Neuron (in vitro differentiated cells): ENCODE data around the gene CHN2.

Experiments
- H2AFZ ChIP-seq: one replicate; pipeline ENCODE4 v1.6.1; 2013; ENCODE audit warnings: low read depth, mild to moderate bottlenecking, inconsistent platforms, low read length, moderate library complexity
- H3K27me3 ChIP-seq: one replicate; pipeline ENCODE4 v1.6.1; 2013; ENCODE audit warnings: low read length; ENCODE audit not compliant: insufficient read depth
- H3K36me3 ChIP-seq: one replicate; pipeline ENCODE4 v1.6.1; 2013; ENCODE audit warnings: low read length; ENCODE audit not compliant: insufficient read depth
- H3K4me1 ChIP-seq: one replicate; pipeline ENCODE4 v1.6.1; 2013; ENCODE audit warnings: low read length; ENCODE audit not compliant: insufficient read depth
- H3K4me3 ChIP-seq: 2 replicates; pipeline ENCODE4 v1.5.1; 2013; ENCODE audit warnings: mild to moderate bottlenecking, low read length, moderate library complexity
- H3K9me3 ChIP-seq: one replicate; pipeline ENCODE4 v1.6.1; 2013; ENCODE audit warnings: low read length

Gene CHN2

GRCh38 chr7:29214056-29214455, 19.5 kb downstream of the CHN2 start:
- no peaks in the 10 kb centered on the region for H3K4me1 ChIP-seq
- H3K36me3 ChIP-seq = no peaks in the 10 kb centered on the region
- H3K9me3 ChIP-seq = no peaks in the 10 kb centered on the region
- H3K27me3 ChIP-seq = peaks cover 2% of the 10 kb centered on the region
- H3K4me3 ChIP-seq = no peak overlapping the region
- no peak overlapping the region for H2AFZ ChIP-seq

GRCh38 chr7:29214816-29215215, 20.2 kb downstream of the CHN2 start:
- Histone ChIP-seq H3K9me3 (no peaks in the 10 kb centered on the region), H3K4me1 (no peaks in the 10 kb centered on the region), H2AFZ (no peak overlapping the region), H3K4me3 (no peak overlapping the region), H3K27me3 (peaks cover 2% of the 10 kb centered on the region), H3K36me3 (no peaks in the 10 kb centered on the region)

GRCh38 chr7:29216128-29216527, 21.6 kb downstream of the CHN2 start:
- Histone ChIP-seq H2AFZ (no peak overlapping the region), H3K4me1 (no peaks in the 10 kb centered on the region), H3K27me3 (peaks cover 2% of the 10 kb centered on the region), H3K9me3 (no peaks in the 10 kb centered on the region), H3K36me3 (no peaks in the 10 kb centered on the region), H3K4me3 (no peak overlapping the region)

GRCh38 chr7:29217113-29217512, 22.5 kb downstream of the CHN2 start:
- peaks cover 2% of the 10 kb centered on the region for H3K27me3 ChIP-seq
- no peak overlapping the region for H3K4me3 ChIP-seq
- no peaks in the 10 kb centered on the region for H3K4me1 ChIP-seq
- no peaks in the 10 kb centered on the region for H3K36me3 ChIP-seq
- no peak overlapping the region for H2AFZ ChIP-seq
- H3K9me3 ChIP-seq = no peaks in the 10 kb centered on the region

GRCh38 chr7:29224726-29225125, 30.2 kb downstream of the CHN2 start:
- Histone ChIP-seq H3K36me3 (no peaks in the 10 kb centered on the region), H3K4me1 (no peaks in the 10 kb centered on the region), H3K9me3 (no peaks in the 10 kb centered on the region), H2AFZ (no peak overlapping the region), H3K27me3 (no peaks in the 10 kb centered on the region), H3K4me3 (no peak overlapping the region)

GRCh38 chr7:29228289-29229011, 33.9 kb downstream of the CHN2 start:
- H3K4me1 ChIP-seq = peaks cover 6% of the 10 kb centered on the region
- H3K4me3 ChIP-seq = no peak overlapping the region
- no peaks in the 10 kb centered on the region for H3K36me3 ChIP-seq
- H2AFZ ChIP-seq = no peak overlapping the region
- no peaks in the 10 kb centered on the region for H3K9me3 ChIP-seq
- no peaks in the 10 kb centered on the region for H3K27me3 ChIP-seq

GRCh38 chr7:29229066-29229465, 34.5 kb downstream of the CHN2 start:
- no peak overlapping the region for H2AFZ ChIP-seq
- no peak overlapping the region for H3K4me3 ChIP-seq
- no peaks in the 10 kb centered on the region for H3K9me3 ChIP-seq
- H3K36me3 ChIP-seq = no peaks in the 10 kb centered on the region
- H3K4me1 ChIP-seq = peaks cover 6% of the 10 kb centered on the region
- H3K27me3 ChIP-seq = no peaks in the 10 kb centered on the region

GRCh38 chr7:29229946-29230345, 35.4 kb downstream of the CHN2 start:
- Histone ChIP-seq H3K9me3 (no peaks in the 10 kb centered on the region), H3K4me3 (no peak overlapping the region), H3K27me3 (no peaks in the 10 kb centered on the region), H3K36me3 (no peaks in the 10 kb centered on the region), H3K4me1 (peaks cover 6% of the 10 kb centered on the region), H2AFZ (no peak overlapping the region)

- no peaks in the 10 kb centered on the region for H3K36me3 ChIP-seq
- no peaks in the 10 kb centered on the region for H3K9me3 ChIP-seq
- H3K4me1 ChIP-seq = peaks cover 6% of the 10 kb centered on the region
- H3K27me3 ChIP-seq = no peaks in the 10 kb centered on the region
- H3K4me3 ChIP-seq = no peak overlapping the region
- no peak overlapping the region for H2AFZ ChIP-seq
These were observed 36.3 kb downstream of the CHN2 start for GRCh38 chr7:29230871-29231345.

GRCh38 chr7:29231671-29232232, 37.2 kb downstream of the CHN2 start:
- no peaks in the 10 kb centered on the region for H3K9me3 ChIP-seq
- no peak overlapping the region for H2AFZ ChIP-seq
- no peaks in the 10 kb centered on the region for H3K27me3 ChIP-seq
- no peak overlapping the region for H3K4me3 ChIP-seq
- H3K4me1 ChIP-seq = peaks cover 6% of the 10 kb centered on the region
- H3K36me3 ChIP-seq = no peaks in the 10 kb centered on the region

GRCh38 chr7:29234438-29234837, 39.9 kb downstream of the CHN2 start:
- Histone ChIP-seq H3K4me1 (peaks cover 8% of the 10 kb centered on the region), H3K27me3 (no peaks in the 10 kb centered on the region)

GRCh38 chr7:29236071-29236580, 41.6 kb downstream of the CHN2 start:
- peaks cover 8% of the 10 kb centered on the region for H3K4me1 ChIP-seq
- H3K9me3 ChIP-seq = no peaks in the 10 kb centered on the region
- no peaks in the 10 kb centered on the region for H3K27me3 ChIP-seq
- H3K4me3 ChIP-seq = no peak overlapping the region
- no peak overlapping the region for H2AFZ ChIP-seq
- H3K36me3 ChIP-seq = no peaks in the 10 kb centered on the region

More at GRCh38 chr7:29234438-29234837, 39.9 kb downstream of the CHN2 start:
- H2AFZ ChIP-seq = no peak overlapping the region
- H3K9me3 ChIP-seq = no peaks in the 10 kb centered on the region
- no peak overlapping the region for H3K4me3 ChIP-seq
- H3K36me3 ChIP-seq = no peaks in the 10 kb centered on the region

- Histone ChIP-seq H3K4me1 (peaks cover 7% of the 10 kb centered on the region), H3K9me3 (no peaks in the 10 kb centered on the region), H3K36me3 (no peaks in the 10 kb centered on the region), H2AFZ (no peak overlapping the region), H3K4me3 (no peak overlapping the region), H3K27me3 (no peaks in the 10 kb centered on the region)
These were observed 42.1 kb downstream of the CHN2 start for GRCh38 chr7:29236649-29237048.
